GDM1 (cell line): ENCODE results near the gene PCNT.

ENCODE experiments used
- DNase-seq: peaks from one replicate; lab custom pipeline; 2025; lab: John Stamatoyannopoulos, UW

PCNT gene

GRCh38 chr21:46483300-46484295 is 159.6 kb downstream of the PCNT start:
- DNase-seq = no peak

- DNase-seq = no peak
Measured at GRCh38 chr21:46486481-46487126, 162.6 kb downstream of the PCNT start.

GRCh38 chr21:46489162-46489663 is 165.3 kb downstream of the PCNT start:
- no peak for DNase-seq

GRCh38 chr21:46489800-46490199 is 165.8 kb downstream of the PCNT start:
- DNase-seq = no peak

GRCh38 chr21:46491553-46491952 is 167.6 kb downstream of the PCNT start:
- no peak for DNase-seq

- DNase-seq = no peak
Measured at GRCh38 chr21:46492851-46493250, 168.9 kb downstream of the PCNT start.

GRCh38 chr21:46493828-46494227 is 169.9 kb downstream of the PCNT start:
- DNase-seq = no peak
